ENCODE results near the gene RAB19. TPM values are rescaled to one million over a fixed set of nuclear protein-coding genes. Genes with fewer than 3 reads are reported as not detected.
"Not testable (repeated sequence)": the region's sequence is repeated elsewhere in the genome, so short reads cannot be mapped to it uniquely, and the experiment has no call there.

Gene RAB19
- total RNA-seq, 1 donor from 2014 or later: not detected

GRCh38 chr7:140402178-140402835 lies 1.6 kb upstream of the RAB19 start:
- DNase-seq: no peak

- no peak for DNase-seq
These were observed 757 bp downstream of the RAB19 start for GRCh38 chr7:140404565-140405065.

- DNase-seq: no peak
These were observed 11.5 kb downstream of the RAB19 start for GRCh38 chr7:140415361-140415760.

GRCh38 chr7:140415816-140416215 lies 12.0 kb downstream of the RAB19 start:
- DNase-seq: not testable (repeated sequence)

GRCh38 chr7:140416560-140416959 lies 12.7 kb downstream of the RAB19 start:
- DNase-seq: no peak

GRCh38 chr7:140417456-140418155 lies 13.7 kb downstream of the RAB19 start:
- no peak for DNase-seq

- DNase-seq: not testable (repeated sequence)
These were observed 14.3 kb downstream of the RAB19 start for GRCh38 chr7:140418156-140418472.

- no peak for DNase-seq
These were observed 14.8 kb downstream of the RAB19 start for GRCh38 chr7:140418653-140419052.

GRCh38 chr7:140421521-140421920 lies 17.7 kb downstream of the RAB19 start:
- DNase-seq: no peak

- DNase-seq: no peak
These were observed 19.6 kb downstream of the RAB19 start for GRCh38 chr7:140423501-140423900.

- DNase-seq: no peak
These were observed 21.9 kb downstream of the RAB19 start for GRCh38 chr7:140425718-140426117.

GRCh38 chr7:140426130-140426529 lies 22.3 kb downstream of the RAB19 start:
- no peak for DNase-seq

- no peak for DNase-seq
These were observed 29.5 kb downstream of the RAB19 start for GRCh38 chr7:140433396-140433795.

GRCh38 chr7:140435252-140435895 lies 31.5 kb downstream of the RAB19 start:
- DNase-seq: no peak

GRCh38 chr7:140439359-140439758 lies 35.5 kb downstream of the RAB19 start:
- no peak for DNase-seq

GRCh38 chr7:140440593-140440992 lies 36.7 kb downstream of the RAB19 start:
- DNase-seq: no peak

- no peak for DNase-seq
These were observed 37.7 kb downstream of the RAB19 start for GRCh38 chr7:140441519-140441918.

- DNase-seq: no peak
These were observed 42.6 kb downstream of the RAB19 start for GRCh38 chr7:140446467-140446866.

- DNase-seq: no peak
These were observed 44.0 kb downstream of the RAB19 start for GRCh38 chr7:140447841-140448240.

GRCh38 chr7:140448781-140449480 lies 45.1 kb downstream of the RAB19 start:
- no peak for DNase-seq

GRCh38 chr7:140451716-140452115 lies 47.9 kb downstream of the RAB19 start:
- DNase-seq: no peak

GRCh38 chr7:140453273-140453672 lies 49.4 kb downstream of the RAB19 start:
- DNase-seq: no peak
